Neural cell (in vitro differentiated cells): ENCODE measurements around the gene HNRNPUL1. TPM values are rescaled to one million over a fixed set of nuclear protein-coding genes. Genes with fewer than 3 reads are reported as not detected.

Experiments
- H2AFZ ChIP-seq: fragments of 200-600, 300-800 bp; sonication (generic), shearing (Covaris generic); 2 replicates; pipeline ENCODE4 v1.6.0; 2014; ENCODE audit warnings: low read depth, mild to moderate bottlenecking, antibody characterized with exemption, low read length, moderate library complexity
- H3F3A ChIP-seq: fragments of 200-600 bp; shearing (Covaris generic); 2 replicates; pipeline ENCODE4 v1.6.1; 2016; ENCODE audit warnings: mild to moderate bottlenecking, moderate library complexity, mixed read lengths, antibody characterized with exemption, low read length; ENCODE audit not compliant: insufficient read depth, poor library complexity, severe bottlenecking
- H3K27ac ChIP-seq: fragments of 200-600, 300-800 bp; sonication (generic), shearing (Covaris generic); 2 replicates; pipeline ENCODE4 v1.5.1; 2014; ENCODE audit warnings: mild to moderate bottlenecking, low read length, moderate library complexity
- H3K27me3 ChIP-seq: fragments of 300-800, 200-600 bp; sonication (generic), shearing (Covaris generic); 2 replicates; pipeline ENCODE4 v1.6.0; 2014; ENCODE audit warnings: mild to moderate bottlenecking, low read depth, low read length, moderate library complexity; ENCODE audit not compliant: insufficient read depth
- H3K36me3 ChIP-seq: fragments of 300-800, 200-600 bp; sonication (generic), shearing (Covaris generic); 2 replicates; pipeline ENCODE4 v1.5.1; 2014; ENCODE audit warnings: mild to moderate bottlenecking, antibody characterized with exemption, low read length, moderate library complexity; ENCODE audit not compliant: insufficient read depth
- H3K4me2 ChIP-seq: fragments of 300-800, 200-600 bp; sonication (generic), shearing (Covaris generic); 2 replicates; pipeline ENCODE4 v1.6.0; 2014; ENCODE audit warnings: mild to moderate bottlenecking, low read length
- H3K4me3 ChIP-seq: fragments of 300-800, 200-600 bp; sonication (generic), shearing (Covaris generic); 2 replicates; pipeline ENCODE4 v1.5.1; 2014; ENCODE audit warnings: mild to moderate bottlenecking, low read length, moderate library complexity
- H3K79me2 ChIP-seq: fragments of 200-600 bp; shearing (Covaris generic); replicated peaks from 2 replicates; pipeline ENCODE4 v1.6.0; 2014; ENCODE audit warnings: mild to moderate bottlenecking, low read length, moderate library complexity; ENCODE audit not compliant: insufficient read depth
- H3K9ac ChIP-seq: fragments of 300-800, 200-600 bp; sonication (generic), shearing (Covaris generic); 2 replicates; pipeline ENCODE4 v1.6.1; 2016; ENCODE audit warnings: mild to moderate bottlenecking, low read length, mixed read lengths
- H3K9me2 ChIP-seq: fragments of 200-600 bp; shearing (Covaris generic); 2 replicates; pipeline ENCODE4 v1.6.1; 2016; ENCODE audit warnings: mild to moderate bottlenecking, low read length, mixed read lengths; ENCODE audit not compliant: insufficient read depth
- H3K9me3 ChIP-seq: fragments of 200-600, 300-800 bp; sonication (generic), shearing (Covaris generic); 2 replicates; pipeline ENCODE4 v1.6.1; 2016; ENCODE audit warnings: mild to moderate bottlenecking, mixed run types, low read length, moderate library complexity, mixed read lengths
- H4K20me1 ChIP-seq: fragments of 200-600 bp; shearing (Covaris generic); 2 replicates; pipeline ENCODE4 v1.6.1; 2016; ENCODE audit warnings: mild to moderate bottlenecking, mixed run types; ENCODE audit not compliant: insufficient read depth
- CTCF ChIP-seq: fragments of 450-650 bp; IDR thresholded peaks from 2 replicates; pipeline ENCODE4 v1.5.1; 2014; ENCODE audit warnings: antibody characterized with exemption, mild to moderate bottlenecking, moderate library complexity; ENCODE audit not compliant: poor library complexity, severe bottlenecking
- EP300 ChIP-seq: fragments of 450-650 bp; conservative IDR thresholded peaks from 2 replicates; pipeline ENCODE4 v1.6.1; 2014; ENCODE audit warnings: antibody characterized with exemption, mild to moderate bottlenecking, moderate library complexity; ENCODE audit not compliant: poor library complexity, severe bottlenecking
- EZH2 ChIP-seq: fragments of 200-600, 300-800 bp; shearing (Covaris generic), sonication (generic); IDR thresholded peaks from 2 replicates; pipeline ENCODE4 v1.6.1; 2014; ENCODE audit warnings: antibody characterized with exemption, low read length, borderline replicate concordance, mild to moderate bottlenecking; ENCODE audit not compliant: insufficient read depth, poor library complexity, severe bottlenecking
- MXI1 ChIP-seq: fragments of 450-650 bp; conservative IDR thresholded peaks from 2 replicates; pipeline ENCODE4 v1.6.1; 2014; ENCODE audit warnings: antibody characterized with exemption, mild to moderate bottlenecking; ENCODE audit not compliant: poor library complexity, severe bottlenecking
- POLR2AphosphoS5 ChIP-seq: IDR thresholded peaks from 2 replicates; pipeline ENCODE4 v1.6.1; 2012
- RAD21 ChIP-seq: fragments of 450-650 bp; conservative IDR thresholded peaks from 2 replicates; pipeline ENCODE4 v1.6.1; 2014; ENCODE audit warnings: antibody characterized with exemption, mild to moderate bottlenecking, moderate library complexity
- SMC3 ChIP-seq: fragments of 450-650 bp; conservative IDR thresholded peaks from 2 replicates; pipeline ENCODE4 v1.6.1; 2014; ENCODE audit warnings: antibody characterized with exemption, mild to moderate bottlenecking, moderate library complexity; ENCODE audit not compliant: poor library complexity
- TAF1 ChIP-seq: IDR thresholded peaks from 2 replicates; pipeline ENCODE4 v1.6.1; 2012; ENCODE audit warnings: low read depth
- polyA plus RNA-seq: library from polyadenylated mRNA; depleted of rRNA; stranded (reverse); fragments of >200 nt; gene quantifications from 2 replicates; pipeline ENCODE4 v1.2.3, GENCODE V29; 2014
- TF ChIP-seq, protein P1 (sequence below): IDR thresholded peaks from 2 replicates; pipeline ENCODE4 v1.6.1; 2012; ENCODE audit warnings: borderline replicate concordance

HNRNPUL1 gene
- polyA plus RNA-seq, 1 donor from 2014 or later, result 34.6 TPM

GRCh38 chr19:41226053-41226873 lies 37.9 kb upstream of the HNRNPUL1 start:
- H3K9me2 ChIP-seq, result no peaks in the 10 kb centered on the region
- no peaks in the 10 kb centered on the region for H3K27me3 ChIP-seq
- no peak overlapping the region for H2AFZ ChIP-seq
- no peaks in the 10 kb centered on the region for H3K79me2 ChIP-seq
- TF ChIP-seq SMC3 (no peak), EP300 (no peak), POLR2AphosphoS5 (no peak), EZH2 (no peak), TAF1 (no peak), MXI1 (no peak), RAD21 (no peak)
- TF ChIP-seq, protein P1, sequence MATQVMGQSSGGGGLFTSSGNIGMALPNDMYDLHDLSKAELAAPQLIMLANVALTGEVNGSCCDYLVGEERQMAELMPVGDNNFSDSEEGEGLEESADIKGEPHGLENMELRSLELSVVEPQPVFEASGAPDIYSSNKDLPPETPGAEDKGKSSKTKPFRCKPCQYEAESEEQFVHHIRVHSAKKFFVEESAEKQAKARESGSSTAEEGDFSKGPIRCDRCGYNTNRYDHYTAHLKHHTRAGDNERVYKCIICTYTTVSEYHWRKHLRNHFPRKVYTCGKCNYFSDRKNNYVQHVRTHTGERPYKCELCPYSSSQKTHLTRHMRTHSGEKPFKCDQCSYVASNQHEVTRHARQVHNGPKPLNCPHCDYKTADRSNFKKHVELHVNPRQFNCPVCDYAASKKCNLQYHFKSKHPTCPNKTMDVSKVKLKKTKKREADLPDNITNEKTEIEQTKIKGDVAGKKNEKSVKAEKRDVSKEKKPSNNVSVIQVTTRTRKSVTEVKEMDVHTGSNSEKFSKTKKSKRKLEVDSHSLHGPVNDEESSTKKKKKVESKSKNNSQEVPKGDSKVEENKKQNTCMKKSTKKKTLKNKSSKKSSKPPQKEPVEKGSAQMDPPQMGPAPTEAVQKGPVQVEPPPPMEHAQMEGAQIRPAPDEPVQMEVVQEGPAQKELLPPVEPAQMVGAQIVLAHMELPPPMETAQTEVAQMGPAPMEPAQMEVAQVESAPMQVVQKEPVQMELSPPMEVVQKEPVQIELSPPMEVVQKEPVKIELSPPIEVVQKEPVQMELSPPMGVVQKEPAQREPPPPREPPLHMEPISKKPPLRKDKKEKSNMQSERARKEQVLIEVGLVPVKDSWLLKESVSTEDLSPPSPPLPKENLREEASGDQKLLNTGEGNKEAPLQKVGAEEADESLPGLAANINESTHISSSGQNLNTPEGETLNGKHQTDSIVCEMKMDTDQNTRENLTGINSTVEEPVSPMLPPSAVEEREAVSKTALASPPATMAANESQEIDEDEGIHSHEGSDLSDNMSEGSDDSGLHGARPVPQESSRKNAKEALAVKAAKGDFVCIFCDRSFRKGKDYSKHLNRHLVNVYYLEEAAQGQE, result no peak
- H3K9me3 ChIP-seq, result no peaks in the 10 kb centered on the region
- peak overlapping the region; percentile 25 for H3K4me3 ChIP-seq
- H3K4me2 ChIP-seq, result no peak overlapping the region
- H3K9ac ChIP-seq, result no peak overlapping the region
- no peak overlapping the region for H3K27ac ChIP-seq
- no peaks in the 10 kb centered on the region for H3K36me3 ChIP-seq
- H4K20me1 ChIP-seq, result no peaks in the 10 kb centered on the region
- no peaks in the 10 kb centered on the region for H3F3A ChIP-seq

- no peak overlapping the region for H3K4me2 ChIP-seq
- H2AFZ ChIP-seq, result no peak overlapping the region
- TF ChIP-seq EZH2 (no peak), MXI1 (no peak), SMC3 (no peak), POLR2AphosphoS5 (no peak), CTCF (no peak), TAF1 (no peak), EP300 (no peak), RAD21 (no peak)
- TF ChIP-seq, protein P1, result no peak
- no peaks in the 10 kb centered on the region for H3K79me2 ChIP-seq
- no peaks in the 10 kb centered on the region for H3K9me3 ChIP-seq
- H3F3A ChIP-seq, result no peaks in the 10 kb centered on the region
- H3K9me2 ChIP-seq, result no peaks in the 10 kb centered on the region
- no peaks in the 10 kb centered on the region for H4K20me1 ChIP-seq
- H3K36me3 ChIP-seq, result no peaks in the 10 kb centered on the region
- H3K4me3 ChIP-seq, result no peak overlapping the region
- H3K9ac ChIP-seq, result no peak overlapping the region
- H3K27me3 ChIP-seq, result no peaks in the 10 kb centered on the region
- no peak overlapping the region for H3K27ac ChIP-seq
Measured at GRCh38 chr19:41226874-41227390, 37.2 kb upstream of the HNRNPUL1 start.
